ENCODE results near the gene CHGA.
A peak's percentile ranks its signal among the peaks of the same experiment; 100 is the strongest.

The CHGA gene

DNA sequence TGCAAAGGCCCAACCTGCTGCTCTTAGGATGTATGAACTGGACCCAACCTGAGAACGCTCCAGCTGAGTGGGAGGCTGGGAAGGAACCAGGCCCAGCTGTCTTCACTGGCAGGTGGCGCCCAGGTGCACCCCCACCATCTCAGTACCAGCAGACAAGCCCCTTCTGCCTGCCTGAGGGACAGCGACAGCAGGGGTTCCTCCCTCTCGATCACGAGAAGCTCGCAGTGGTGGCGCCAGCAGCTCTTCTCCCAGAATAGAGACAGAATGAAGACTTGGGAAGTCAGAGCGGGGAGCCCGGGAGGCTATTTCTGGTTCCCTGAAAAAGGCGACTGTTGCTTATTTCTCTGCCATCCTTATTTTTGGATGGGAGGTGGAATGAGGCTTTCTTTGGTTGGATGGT lies 46.5 kb downstream of the CHGA start:
- no peak for DNase-seq (ENCODE audit: low read depth)
- no peak for TF ChIP-seq MYC (IDR thresholded peaks at IDR 0.05; ENCODE audit: low read depth, low read length)
- TF ChIP-seq, protein P1, sequence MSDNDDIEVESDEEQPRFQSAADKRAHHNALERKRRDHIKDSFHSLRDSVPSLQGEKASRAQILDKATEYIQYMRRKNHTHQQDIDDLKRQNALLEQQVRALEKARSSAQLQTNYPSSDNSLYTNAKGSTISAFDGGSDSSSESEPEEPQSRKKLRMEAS (IDR thresholded peaks at IDR 0.05; ENCODE audit: low read depth, low read length) = no peak
- no peak for TF ChIP-seq POLR2A (IDR thresholded peaks at IDR 0.05; ENCODE audit: extremely low read depth, insufficient read length)
- TF ChIP-seq, protein P2, sequence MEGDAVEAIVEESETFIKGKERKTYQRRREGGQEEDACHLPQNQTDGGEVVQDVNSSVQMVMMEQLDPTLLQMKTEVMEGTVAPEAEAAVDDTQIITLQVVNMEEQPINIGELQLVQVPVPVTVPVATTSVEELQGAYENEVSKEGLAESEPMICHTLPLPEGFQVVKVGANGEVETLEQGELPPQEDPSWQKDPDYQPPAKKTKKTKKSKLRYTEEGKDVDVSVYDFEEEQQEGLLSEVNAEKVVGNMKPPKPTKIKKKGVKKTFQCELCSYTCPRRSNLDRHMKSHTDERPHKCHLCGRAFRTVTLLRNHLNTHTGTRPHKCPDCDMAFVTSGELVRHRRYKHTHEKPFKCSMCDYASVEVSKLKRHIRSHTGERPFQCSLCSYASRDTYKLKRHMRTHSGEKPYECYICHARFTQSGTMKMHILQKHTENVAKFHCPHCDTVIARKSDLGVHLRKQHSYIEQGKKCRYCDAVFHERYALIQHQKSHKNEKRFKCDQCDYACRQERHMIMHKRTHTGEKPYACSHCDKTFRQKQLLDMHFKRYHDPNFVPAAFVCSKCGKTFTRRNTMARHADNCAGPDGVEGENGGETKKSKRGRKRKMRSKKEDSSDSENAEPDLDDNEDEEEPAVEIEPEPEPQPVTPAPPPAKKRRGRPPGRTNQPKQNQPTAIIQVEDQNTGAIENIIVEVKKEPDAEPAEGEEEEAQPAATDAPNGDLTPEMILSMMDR (IDR thresholded peaks at IDR 0.05; ENCODE audit: low read depth, low read length) = no peak

DNA sequence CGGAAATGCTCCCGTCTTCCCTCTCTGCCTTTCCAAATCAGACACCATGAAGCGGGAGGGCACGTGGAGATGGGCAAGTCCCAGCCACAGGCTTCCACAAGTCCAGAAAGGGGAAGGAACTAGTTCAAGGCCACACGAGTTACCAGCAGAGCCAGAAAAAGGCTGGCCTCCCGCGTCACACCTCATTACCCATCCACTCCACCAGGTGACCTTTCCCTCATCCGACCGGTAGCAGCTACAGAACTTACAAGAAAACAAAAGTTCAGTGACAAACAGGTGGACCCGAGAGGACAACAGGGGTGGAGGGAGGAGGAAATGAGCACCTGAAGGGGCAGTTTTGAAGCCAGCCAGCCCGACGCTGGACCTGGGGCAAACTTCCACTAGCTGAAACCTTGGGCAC lies 46.9 kb downstream of the CHGA start:
- no peak for DNase-seq (ENCODE audit: low read depth)
- TF ChIP-seq, protein P2 (IDR thresholded peaks at IDR 0.05; ENCODE audit: low read depth, low read length) = no peak
- TF ChIP-seq, protein P1 (IDR thresholded peaks at IDR 0.05; ENCODE audit: low read depth, low read length) = no peak
- TF ChIP-seq POLR2A (IDR thresholded peaks at IDR 0.05; ENCODE audit: extremely low read depth, insufficient read length) (no peak), MYC (IDR thresholded peaks at IDR 0.05; ENCODE audit: low read depth, low read length) (no peak)
- no peak overlapping the region for H3K4me3 ChIP-seq (ENCODE audit: low read depth, low read length)

More for the DNA sequence above, 46.5 kb downstream of the CHGA start:
- H3K4me3 ChIP-seq (ENCODE audit: low read depth, low read length) = no peak overlapping the region

DNA sequence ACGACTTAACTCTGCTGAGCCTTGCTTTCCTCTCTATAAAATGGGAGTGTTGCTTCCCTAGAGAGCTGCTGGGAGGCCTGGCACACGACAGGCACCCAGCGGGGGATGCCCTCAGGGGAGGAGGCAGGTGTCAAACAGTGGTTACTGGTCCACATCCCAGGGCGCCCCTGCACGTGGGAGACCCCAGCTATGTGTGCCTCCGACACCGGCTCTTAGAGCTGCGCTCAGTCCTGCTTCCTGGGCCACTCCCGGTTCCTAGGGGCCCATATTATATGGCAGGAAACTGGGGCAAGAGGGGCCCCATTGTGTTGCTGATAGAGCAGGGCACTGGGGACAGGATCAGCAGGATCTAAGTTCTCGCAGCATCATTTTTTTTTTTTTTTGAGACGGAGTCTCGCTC lies 47.3 kb downstream of the CHGA start:
- no peak for DNase-seq (ENCODE audit: low read depth)
- no peak overlapping the region for H3K4me3 ChIP-seq (ENCODE audit: low read depth, low read length)
- TF ChIP-seq, protein P1 (IDR thresholded peaks at IDR 0.05; ENCODE audit: low read depth, low read length) = no peak
- TF ChIP-seq MYC (IDR thresholded peaks at IDR 0.05; ENCODE audit: low read depth, low read length) (no peak), POLR2A (IDR thresholded peaks at IDR 0.05; ENCODE audit: extremely low read depth, insufficient read length) (no peak)
- TF ChIP-seq, protein P2 (IDR thresholded peaks at IDR 0.05; ENCODE audit: low read depth, low read length) = no peak

DNA sequence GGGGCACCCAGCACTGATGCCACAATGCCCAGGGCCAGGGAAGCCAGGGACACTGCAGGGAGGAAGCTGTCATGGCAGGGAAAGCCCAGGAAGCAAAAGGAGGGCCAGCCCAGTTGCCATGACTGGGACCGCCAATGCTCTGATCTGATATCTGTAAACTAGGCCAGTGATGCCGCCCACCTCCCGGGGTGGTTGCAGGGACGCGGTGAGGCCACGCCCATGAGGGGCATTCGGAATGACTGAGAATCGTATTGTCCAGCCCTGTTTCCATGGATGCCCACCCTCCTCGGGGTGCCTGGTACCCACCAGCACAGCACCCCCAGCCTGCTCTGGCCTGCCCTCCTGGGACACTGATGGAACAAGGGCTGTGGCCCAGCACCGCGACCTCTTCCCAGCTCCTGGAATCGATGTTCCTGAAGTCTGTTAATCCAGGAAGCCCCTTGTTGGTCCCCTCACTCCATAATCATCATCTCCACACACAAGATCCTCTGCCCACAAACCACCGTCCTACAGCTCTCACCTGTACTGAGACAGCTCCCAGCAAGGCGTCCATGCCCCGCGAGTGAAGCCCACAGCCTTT lies 48.7 kb downstream of the CHGA start:
- H3K4me3 ChIP-seq (ENCODE audit: low read depth, low read length) = no peak overlapping the region
- DNase-seq (ENCODE audit: low read depth) = no peak
- TF ChIP-seq, protein P1 (IDR thresholded peaks at IDR 0.05; ENCODE audit: low read depth, low read length) = no peak
- TF ChIP-seq POLR2A (IDR thresholded peaks at IDR 0.05; ENCODE audit: extremely low read depth, insufficient read length) (no peak), MYC (IDR thresholded peaks at IDR 0.05; ENCODE audit: low read depth, low read length) (no peak)
- TF ChIP-seq, protein P2 (IDR thresholded peaks at IDR 0.05; ENCODE audit: low read depth, low read length) = no peak

DNA sequence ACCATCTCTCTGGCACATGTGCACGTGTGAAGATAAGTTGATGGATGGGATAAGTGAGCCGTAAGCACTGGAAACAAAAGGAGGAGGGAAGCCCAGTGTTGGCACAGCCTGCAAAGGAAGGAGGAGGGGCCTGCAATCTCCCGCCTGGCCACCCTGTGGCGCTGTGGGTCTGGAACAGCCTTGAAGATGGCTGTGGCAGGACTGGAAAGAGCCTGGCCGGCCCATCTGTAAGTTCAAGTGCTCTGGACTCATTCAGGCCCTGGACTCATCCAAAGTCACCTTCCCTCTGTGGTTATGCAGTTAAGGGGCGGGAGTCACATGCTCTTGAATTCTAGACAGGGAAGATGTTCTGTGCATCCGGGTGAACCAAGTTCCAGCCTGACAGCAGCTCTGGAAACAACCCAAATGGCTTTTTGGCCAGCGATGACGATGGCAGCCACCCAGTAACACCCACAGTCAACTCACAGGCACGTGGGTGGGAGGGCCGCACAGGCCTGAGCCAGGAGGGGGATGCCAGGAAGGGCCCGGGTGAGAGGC lies 50.4 kb downstream of the CHGA start:
- TF ChIP-seq, protein P2 (IDR thresholded peaks at IDR 0.05; ENCODE audit: low read depth, low read length) = peak; percentile 54
- TF ChIP-seq, protein P1 (IDR thresholded peaks at IDR 0.05; ENCODE audit: low read depth, low read length) = no peak
- no peak for TF ChIP-seq POLR2A (IDR thresholded peaks at IDR 0.05; ENCODE audit: extremely low read depth, insufficient read length)
- no peak for TF ChIP-seq MYC (IDR thresholded peaks at IDR 0.05; ENCODE audit: low read depth, low read length)
- H3K4me3 ChIP-seq (ENCODE audit: low read depth, low read length) = no peak overlapping the region
- DNase-seq (ENCODE audit: low read depth) = peak; percentile 47
